Inflammatory macrophage treated with lipopolysaccharide for 1 hour (primary cell): ENCODE results near the gene TTC33.

Source experiments
- DNase-seq, 2 donors: peaks; one replicate each; pipeline ENCODE4 v3.0.0-alpha.2; 2020 to 2022

TTC33 gene

GRCh38 chr5:40605295-40605958 is 150.3 kb downstream of the TTC33 start:
- DNase-seq, result no peak

DNA sequence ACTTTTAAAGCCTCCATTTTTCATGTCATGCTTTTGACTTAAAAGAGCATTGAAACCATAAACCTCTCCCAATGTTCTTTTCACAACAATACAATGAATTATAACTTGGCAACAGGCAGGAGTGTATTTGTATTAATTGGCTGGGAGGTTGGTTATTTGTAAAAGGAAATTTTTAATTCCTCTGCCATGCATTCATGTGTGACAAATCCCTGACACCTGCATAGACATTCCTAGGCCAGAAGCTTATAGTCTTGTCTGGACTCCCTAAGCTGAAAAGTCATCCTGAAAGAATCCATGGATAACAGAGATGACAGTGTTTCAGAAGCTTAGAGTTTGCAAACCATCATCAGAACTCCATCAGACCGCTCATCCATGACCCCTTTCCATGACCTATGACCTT is 152.4 kb downstream of the TTC33 start:
- DNase-seq, result no peak

DNA sequence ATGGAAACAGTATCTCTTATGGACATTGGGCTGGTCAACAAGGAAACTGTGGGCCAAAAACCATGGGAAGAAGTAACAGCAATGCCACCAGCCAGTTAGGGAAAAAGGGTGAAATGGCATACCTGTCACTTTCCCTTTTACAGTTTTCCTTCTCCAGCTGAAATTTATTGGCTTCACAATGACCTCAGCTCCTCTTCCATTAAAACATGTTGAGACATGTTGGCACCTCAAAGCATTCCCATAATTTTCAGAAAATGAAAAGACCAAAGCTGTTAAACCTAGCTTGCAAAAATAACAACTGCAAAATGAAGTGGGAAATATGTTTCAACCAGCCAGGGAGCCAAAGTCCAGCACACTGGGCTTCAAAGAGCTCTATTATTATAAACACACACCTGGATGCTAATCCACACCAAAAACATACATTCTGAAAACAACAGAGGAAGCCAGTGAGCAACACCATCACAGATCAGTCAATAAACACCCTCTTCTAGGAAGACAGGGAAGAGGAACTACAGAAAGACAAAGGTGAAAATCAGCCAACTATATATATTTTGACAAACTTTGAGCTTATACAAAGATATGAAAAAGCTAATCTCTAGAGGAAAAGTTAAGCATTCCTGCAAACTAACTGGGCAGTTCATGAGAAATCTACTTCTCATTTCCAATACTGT is 154.4 kb downstream of the TTC33 start:
- no peak for DNase-seq

DNA sequence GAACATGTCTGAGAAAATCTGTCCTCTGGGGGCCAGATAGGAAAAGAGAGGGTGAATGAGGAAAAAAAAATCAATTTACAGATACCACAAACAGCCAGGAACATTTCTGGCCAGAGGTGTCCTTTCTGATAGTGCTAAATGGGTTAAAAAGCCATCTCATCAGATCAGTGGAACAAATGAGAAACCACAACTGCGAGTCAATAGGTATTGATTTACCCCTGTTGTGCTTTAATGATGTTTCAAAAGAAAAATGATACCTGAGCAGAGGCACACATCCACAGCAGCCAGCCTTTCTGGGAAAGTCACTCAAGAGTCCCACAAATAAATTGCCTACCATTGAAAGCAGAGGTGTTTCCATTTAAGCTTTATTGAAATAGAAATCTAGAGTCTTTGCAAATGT is 155.4 kb downstream of the TTC33 start:
- DNase-seq, result no peak

- DNase-seq, result no peak
Measured at GRCh38 chr5:40599676-40600075, 156.1 kb downstream of the TTC33 start.

GRCh38 chr5:40594811-40595210 is 160.9 kb downstream of the TTC33 start:
- DNase-seq, result no peak

DNA sequence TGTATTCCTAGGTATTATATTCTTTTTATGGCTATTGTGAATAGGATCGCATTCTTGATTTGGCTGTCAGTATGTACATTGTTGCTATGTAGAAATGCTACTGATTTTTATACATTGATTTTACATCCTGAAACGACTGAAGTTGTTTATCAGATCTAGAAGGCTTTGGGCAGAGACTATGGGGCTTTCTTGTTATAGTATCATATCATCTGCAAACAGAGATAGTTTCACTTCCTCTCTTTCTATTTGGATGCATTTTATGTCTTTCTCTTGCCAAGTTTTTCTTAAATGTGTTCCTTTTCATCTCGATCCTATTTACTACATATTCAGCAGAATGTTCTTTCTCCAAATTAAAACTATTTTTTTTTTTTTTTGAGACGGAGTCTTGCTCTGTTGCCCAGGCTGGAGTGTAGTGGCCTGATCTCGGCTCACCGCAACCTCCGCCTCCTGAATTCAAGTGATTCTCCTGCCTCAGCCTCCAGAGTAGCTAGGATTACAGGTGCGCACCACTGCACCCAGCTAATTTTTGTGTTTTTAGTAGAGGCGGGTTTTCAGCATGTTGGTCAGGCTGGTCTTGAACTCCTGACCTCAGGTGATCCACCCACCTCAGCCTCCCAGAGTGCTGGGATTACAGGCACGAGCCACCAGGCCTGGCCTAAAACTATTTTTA is 163.9 kb downstream of the TTC33 start:
- DNase-seq, result peak; percentile 49 to 50

- no peak for DNase-seq
Measured at GRCh38 chr5:40587376-40587775, 168.4 kb downstream of the TTC33 start.

DNA sequence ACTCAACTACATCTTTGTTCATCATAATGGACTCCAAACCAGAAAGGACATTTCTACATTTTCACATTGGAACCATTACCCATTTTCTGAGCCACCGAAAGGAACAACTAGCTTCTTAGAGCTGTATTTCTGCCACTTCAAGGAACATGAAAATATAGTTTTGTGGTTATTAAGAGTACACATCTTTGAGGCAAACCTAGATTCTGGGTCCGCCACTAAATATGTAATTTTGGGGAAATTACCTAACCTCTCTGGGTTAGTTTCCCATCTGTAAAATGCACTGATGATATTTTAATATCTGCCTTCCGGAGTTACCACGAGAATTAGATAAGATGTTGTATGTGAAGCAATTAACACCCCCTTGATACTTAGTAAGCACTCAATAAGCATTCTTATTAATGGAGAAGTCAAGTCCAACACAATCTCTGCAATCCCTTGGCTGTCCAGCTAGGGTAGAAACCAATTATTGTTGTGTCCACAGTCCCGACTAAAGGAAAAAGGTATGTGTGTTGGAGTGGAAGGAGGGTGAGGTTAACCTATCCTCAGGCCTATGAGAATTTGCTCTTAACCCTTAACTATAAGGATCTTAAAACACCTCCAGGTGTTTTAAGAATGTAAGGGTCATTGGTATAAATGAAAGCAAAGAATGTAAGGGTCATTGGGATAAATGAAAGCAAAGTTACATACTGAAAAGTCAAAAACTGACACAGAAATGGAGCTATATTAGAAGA is 170.1 kb downstream of the TTC33 start:
- DNase-seq, result no peak

- DNase-seq, result no peak
Measured at GRCh38 chr5:40584054-40584453, 171.7 kb downstream of the TTC33 start.

DNA sequence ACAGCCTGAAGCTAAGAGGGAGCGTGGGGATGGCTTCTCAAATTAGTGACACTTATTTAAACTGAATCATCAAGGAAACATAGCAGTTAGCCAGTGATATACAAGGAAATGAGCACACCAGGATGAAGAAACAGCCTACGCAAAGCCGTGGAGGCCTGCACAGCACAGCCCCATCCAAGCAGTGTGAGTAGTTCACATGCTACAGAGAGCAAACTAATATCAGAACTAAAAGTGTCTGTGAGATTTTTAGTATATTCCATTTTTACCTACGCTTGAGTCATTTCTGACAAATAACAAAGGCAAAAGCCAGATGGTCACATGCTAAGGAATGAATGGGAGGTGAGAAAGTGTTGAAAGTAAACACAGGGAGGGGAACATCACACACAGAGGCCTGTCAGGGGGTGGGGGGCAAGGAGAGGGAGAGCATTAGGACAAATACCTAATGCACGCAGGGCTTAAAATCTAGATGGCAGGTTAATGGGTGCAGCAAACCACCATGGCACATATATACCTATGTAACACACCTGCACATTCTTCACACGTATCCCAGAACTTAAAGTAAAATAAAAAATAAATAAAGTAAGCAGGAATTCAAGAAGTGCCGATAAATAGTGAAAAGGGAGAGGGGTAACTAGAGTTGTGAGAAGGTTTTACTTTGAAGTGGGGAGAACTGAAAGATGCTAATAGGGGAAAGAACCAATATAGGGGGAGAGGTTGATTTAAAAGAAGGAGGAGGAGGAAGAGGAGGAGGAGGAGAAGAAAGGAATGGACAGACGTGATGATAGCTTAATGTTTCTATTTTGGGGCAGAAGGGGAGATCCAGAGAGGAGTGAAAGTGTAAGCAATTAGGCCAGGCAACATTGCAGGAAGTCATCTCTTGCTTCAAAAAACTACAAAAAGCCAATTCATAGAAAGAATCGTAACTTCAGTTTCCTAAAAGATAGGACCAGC is 177.0 kb downstream of the TTC33 start:
- peak; percentile 58 to 70 for DNase-seq

DNA sequence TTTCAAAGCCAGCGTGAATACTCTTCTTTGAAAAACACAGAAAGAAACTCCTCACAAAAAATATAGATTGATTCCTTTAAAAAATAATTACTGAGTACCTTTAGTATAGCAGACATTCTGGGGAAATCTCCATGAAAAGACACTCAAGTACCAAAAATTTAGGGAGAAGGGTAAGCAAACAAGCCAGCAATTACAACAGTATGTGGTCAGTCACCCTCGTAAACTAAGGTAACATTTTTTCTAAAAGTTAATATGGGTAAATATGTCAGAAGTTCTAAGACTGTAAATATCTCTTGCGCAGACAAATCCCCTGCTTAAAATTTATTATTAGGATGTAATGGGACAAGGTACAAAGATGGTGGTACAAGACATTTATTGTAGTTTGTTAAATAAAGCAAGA is 178.0 kb downstream of the TTC33 start:
- no peak for DNase-seq

- peak; percentile 34 to 65 for DNase-seq
Measured at GRCh38 chr5:40575921-40576320, 179.8 kb downstream of the TTC33 start.

DNA sequence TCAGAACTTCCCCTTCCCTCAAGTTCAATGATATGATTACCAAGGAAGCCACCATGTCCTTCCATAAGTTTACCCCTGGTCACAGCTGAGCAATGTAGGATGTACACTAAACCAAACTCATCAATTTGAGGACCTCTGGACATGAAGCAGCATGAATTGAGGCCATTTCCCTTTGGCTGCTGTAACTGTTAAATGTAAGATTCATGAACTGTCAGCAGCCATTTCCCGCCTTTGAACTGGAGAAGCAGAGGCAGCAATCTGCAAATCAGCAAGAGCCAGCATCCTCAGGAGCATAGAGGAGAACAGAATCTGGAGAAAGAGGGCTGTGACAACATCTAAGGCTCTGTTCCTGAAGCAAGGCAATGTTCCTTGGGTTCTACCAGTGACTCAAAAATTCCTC is 180.3 kb downstream of the TTC33 start:
- DNase-seq, result no peak

DNA sequence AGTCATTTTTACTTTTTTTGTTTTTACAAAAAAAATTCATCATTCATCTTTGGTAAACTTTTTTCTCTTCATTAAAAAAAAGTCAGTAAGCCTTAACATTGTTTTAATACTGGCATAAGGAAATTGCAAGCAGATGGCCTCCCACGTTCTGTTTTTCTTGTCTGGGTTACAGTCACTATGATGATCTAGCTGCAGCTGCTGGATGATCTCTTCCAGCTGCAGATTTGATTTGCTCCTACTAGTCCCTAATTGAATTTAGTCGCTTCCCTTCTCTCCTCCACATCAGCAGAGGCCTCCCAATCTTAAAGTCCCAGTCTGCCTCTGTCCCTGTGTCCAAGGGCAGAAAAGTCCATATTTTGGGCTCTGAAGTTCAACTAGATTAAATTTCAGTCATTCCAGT is 182.8 kb downstream of the TTC33 start:
- DNase-seq, result peak in 1 of 2 donors; percentile 47

DNA sequence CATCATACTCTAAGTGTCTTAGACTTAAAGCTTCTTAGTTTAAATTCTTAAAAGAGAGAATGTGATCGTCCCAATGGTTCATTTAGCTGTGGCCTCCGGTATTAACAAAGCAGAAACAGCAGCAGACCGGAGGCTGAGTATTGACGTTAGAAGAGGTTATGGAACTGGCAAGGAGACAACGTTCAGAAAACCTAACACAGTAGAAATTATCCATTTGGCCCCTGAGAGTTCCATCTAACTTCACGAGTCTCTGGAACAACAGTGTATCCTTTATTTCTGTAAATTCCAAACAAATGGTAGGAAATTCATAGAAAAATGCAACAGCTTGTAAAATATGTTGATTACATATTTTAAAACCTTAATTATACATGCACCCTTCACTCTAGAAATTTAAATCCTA is 183.4 kb downstream of the TTC33 start:
- DNase-seq, result no peak

DNA sequence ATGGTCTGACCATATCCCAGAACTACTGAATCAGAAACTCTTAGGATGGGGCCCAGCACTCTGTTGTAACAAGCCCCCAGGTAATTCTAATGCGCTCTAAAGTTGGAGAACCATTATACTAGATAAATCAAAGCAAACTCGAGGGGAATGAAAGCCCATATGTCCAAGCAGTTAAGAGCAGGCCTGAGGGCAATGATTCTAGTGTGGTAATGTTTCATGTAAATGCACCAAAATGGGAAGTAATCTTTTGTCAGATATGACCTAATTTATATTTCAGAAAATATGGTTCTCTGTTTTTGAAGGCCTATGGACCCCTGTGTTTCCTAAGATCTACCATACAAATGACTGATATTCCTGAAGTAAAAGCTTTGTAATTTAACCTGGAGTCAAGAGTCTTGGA is 184.0 kb downstream of the TTC33 start:
- DNase-seq, result peak; percentile 67 to 74

GRCh38 chr5:40570408-40571129 is 185.2 kb downstream of the TTC33 start:
- DNase-seq, result peak; percentile 33 to 64

DNA sequence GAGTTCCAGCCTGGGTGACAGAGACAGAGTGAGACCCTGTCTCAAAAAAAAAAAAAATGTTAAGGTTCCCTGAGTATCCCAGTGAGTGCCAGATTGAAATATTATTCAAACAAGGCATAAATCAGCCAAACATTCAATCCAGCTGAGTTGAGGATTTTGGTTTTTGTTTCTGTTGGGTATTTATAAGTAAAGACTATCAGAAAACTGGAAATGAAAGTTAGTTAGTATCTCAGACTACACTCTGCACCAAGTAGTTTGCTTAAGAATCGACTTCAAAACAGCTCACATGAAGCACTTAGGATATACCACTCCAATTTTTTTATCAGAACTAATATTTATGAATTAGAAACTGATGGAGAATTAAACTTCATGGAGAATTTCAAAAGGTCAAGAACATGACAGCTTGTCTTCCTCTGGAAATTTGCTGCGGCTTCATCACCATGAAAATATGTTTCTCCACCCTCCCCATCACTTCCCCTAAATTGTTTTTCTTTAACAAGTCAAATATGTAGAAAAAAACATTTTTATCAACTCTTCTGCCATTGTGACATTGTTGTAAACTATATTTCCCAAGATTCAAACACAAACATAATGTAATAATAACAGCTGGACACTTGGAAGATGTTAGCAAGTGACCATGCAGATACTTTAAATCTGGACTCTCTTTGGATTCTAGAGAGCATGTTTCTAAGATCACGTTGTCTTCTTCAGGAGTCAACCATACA is 186.1 kb downstream of the TTC33 start:
- DNase-seq, result peak; percentile 79 to 80

- DNase-seq, result no peak
Measured at GRCh38 chr5:40568548-40568947, 187.2 kb downstream of the TTC33 start.

DNA sequence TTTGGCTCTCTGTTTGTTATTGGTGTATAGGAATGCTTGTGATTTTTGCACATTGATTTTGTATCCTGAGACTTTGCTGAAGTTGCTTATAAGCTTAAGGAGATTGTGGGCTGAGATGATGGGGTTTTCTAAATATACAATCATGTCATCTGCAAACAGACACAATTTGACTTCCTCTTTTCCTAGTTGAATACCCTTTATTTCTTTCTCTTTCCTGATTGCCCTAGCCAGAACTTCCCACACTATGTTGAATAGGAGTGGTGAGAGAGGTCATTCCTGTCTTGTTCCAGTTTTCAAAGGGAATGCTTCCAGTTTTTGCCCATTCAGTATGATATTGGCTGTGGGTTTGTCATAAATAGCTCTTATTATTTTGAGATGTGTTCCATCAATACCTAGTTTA is 192.6 kb downstream of the TTC33 start:
- peak in 1 of 2 donors; percentile 52 for DNase-seq
